HL-60 (cell line): ENCODE results near the gene RPL13.

Source experiments
- DNase-seq, 2 experiments: peaks; one replicate each; pipeline ENCODE4 v3.0.0-alpha.2; 2010 to 2020; ENCODE audit warnings: low read depth in 1 of 2, low spot score in 1 of 2
- H3K27ac ChIP-seq: fragments of 250-450 bp; sonication (Bioruptor Pico); replicated peaks from 2 replicates; pipeline ENCODE4 v1.5.1; 2020; ENCODE audit warnings: mild to moderate bottlenecking, moderate library complexity
- H3K27me3 ChIP-seq: fragments of 250-450 bp; sonication (Bioruptor Pico); 2 replicates; pipeline ENCODE4 v1.5.1; 2021; ENCODE audit warnings: mild to moderate bottlenecking, moderate library complexity; ENCODE audit not compliant: insufficient read depth, poor library complexity, severe bottlenecking
- H3K4me3 ChIP-seq: replicated peaks from 2 replicates; pipeline ENCODE4 v1.5.1; 2011; ENCODE audit warnings: mild to moderate bottlenecking, control low read depth, low read length; ENCODE audit not compliant: insufficient read depth
- GABPA ChIP-seq: IDR thresholded peaks from 2 replicates; pipeline ENCODE4 v1.6.1; 2012; ENCODE audit warnings: low read depth
- POLR2AphosphoS5 ChIP-seq: IDR thresholded peaks from 2 replicates; pipeline ENCODE4 v1.6.1; 2012; ENCODE audit warnings: low read depth
- SPI1 ChIP-seq: IDR thresholded peaks from 2 replicates; pipeline ENCODE4 v1.6.1; 2012; ENCODE audit warnings: low read depth, mild to moderate bottlenecking, borderline replicate concordance
- TF ChIP-seq, protein P1 (sequence below): IDR thresholded peaks from 2 replicates; pipeline ENCODE4 v1.6.1; 2012; ENCODE audit warnings: low read depth; ENCODE audit not compliant: insufficient replicate concordance
- TF ChIP-seq, protein P2 (sequence below): IDR thresholded peaks from one replicate; pipeline ENCODE4 v1.5.1; 2011; ENCODE audit warnings: low read length, control low read depth, inconsistent platforms; ENCODE audit not compliant: insufficient read depth

RPL13 gene

DNA sequence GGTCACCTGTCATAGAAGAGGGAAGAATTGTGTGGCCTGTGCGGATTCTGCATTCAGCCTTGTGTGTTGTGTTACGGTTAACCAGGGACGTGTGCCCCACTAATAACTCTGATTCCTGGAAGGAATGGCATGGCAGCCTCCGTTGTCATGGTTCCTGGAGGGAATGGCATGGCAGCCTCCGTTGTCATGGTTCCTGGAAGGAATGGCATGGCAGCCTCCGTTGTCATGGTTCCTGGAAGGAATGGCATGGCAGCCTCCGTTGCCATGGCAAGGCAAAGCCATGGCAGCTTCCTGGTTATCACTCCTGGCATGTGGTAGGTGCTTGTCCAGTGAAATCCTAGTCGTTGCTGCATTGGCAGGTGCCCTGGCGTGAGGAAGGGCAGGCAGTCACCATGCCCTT, 43.4 kb upstream of the RPL13 start:
- TF ChIP-seq, protein P1, sequence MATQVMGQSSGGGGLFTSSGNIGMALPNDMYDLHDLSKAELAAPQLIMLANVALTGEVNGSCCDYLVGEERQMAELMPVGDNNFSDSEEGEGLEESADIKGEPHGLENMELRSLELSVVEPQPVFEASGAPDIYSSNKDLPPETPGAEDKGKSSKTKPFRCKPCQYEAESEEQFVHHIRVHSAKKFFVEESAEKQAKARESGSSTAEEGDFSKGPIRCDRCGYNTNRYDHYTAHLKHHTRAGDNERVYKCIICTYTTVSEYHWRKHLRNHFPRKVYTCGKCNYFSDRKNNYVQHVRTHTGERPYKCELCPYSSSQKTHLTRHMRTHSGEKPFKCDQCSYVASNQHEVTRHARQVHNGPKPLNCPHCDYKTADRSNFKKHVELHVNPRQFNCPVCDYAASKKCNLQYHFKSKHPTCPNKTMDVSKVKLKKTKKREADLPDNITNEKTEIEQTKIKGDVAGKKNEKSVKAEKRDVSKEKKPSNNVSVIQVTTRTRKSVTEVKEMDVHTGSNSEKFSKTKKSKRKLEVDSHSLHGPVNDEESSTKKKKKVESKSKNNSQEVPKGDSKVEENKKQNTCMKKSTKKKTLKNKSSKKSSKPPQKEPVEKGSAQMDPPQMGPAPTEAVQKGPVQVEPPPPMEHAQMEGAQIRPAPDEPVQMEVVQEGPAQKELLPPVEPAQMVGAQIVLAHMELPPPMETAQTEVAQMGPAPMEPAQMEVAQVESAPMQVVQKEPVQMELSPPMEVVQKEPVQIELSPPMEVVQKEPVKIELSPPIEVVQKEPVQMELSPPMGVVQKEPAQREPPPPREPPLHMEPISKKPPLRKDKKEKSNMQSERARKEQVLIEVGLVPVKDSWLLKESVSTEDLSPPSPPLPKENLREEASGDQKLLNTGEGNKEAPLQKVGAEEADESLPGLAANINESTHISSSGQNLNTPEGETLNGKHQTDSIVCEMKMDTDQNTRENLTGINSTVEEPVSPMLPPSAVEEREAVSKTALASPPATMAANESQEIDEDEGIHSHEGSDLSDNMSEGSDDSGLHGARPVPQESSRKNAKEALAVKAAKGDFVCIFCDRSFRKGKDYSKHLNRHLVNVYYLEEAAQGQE, result no peak
- no peak for TF ChIP-seq POLR2AphosphoS5
- no peak for TF ChIP-seq GABPA
- TF ChIP-seq, protein P2, sequence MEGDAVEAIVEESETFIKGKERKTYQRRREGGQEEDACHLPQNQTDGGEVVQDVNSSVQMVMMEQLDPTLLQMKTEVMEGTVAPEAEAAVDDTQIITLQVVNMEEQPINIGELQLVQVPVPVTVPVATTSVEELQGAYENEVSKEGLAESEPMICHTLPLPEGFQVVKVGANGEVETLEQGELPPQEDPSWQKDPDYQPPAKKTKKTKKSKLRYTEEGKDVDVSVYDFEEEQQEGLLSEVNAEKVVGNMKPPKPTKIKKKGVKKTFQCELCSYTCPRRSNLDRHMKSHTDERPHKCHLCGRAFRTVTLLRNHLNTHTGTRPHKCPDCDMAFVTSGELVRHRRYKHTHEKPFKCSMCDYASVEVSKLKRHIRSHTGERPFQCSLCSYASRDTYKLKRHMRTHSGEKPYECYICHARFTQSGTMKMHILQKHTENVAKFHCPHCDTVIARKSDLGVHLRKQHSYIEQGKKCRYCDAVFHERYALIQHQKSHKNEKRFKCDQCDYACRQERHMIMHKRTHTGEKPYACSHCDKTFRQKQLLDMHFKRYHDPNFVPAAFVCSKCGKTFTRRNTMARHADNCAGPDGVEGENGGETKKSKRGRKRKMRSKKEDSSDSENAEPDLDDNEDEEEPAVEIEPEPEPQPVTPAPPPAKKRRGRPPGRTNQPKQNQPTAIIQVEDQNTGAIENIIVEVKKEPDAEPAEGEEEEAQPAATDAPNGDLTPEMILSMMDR, result no peak
- no peak for TF ChIP-seq SPI1
- DNase-seq, result no peak
- H3K4me3 ChIP-seq, result no peak overlapping the region
- H3K27me3 ChIP-seq, result no peaks in the 10 kb centered on the region
- no peak overlapping the region for H3K27ac ChIP-seq

DNA sequence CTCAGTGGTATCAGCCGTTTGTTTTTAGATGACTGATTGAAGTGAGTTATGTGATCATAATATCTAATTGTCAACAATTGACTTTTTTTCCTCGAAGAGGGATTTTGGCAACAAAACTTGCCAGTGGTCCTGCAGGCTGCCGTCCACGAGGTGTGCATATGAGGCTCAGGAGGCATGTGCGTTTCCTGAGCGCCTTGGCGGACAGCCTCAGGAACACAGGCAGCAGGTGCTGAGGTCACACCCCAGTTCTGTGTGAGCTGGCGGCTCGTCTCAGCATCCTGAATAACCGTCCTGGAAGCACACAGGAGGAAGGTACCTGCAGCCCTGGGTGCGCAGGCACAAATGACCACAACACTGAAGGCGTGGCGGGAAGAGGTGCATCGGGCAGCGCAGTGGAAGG, 40.6 kb upstream of the RPL13 start:
- no peak for TF ChIP-seq GABPA
- no peak for TF ChIP-seq POLR2AphosphoS5
- TF ChIP-seq, protein P2, result no peak
- no peak for TF ChIP-seq SPI1
- TF ChIP-seq, protein P1, result no peak
- DNase-seq, result no peak
- no peaks in the 10 kb centered on the region for H3K27me3 ChIP-seq
- no peak overlapping the region for H3K4me3 ChIP-seq
- no peak overlapping the region for H3K27ac ChIP-seq

DNA sequence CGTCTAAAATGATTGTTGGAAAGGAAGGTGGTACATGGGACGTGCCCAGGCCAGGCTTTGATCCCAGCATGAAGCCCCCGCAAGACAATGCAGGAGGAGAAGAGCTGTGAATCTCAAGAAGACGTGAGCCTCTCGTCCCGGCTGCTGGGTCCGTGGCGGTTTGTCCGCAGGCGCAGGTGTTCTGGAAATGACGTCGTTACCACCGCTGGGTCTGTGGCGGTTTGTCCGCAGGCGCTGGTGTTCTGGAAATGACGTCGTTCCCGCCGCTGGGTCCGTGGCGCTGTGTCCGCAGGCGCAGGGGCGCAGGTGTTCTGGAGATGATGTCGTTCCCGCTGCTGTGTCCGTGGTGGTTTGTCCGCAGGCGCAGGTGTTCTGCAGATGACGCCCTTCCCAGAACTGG, 38.2 kb upstream of the RPL13 start:
- H3K27ac ChIP-seq, result no peak overlapping the region
- H3K4me3 ChIP-seq, result no peak overlapping the region
- TF ChIP-seq, protein P2, result no peak
- TF ChIP-seq, protein P1, result no peak
- TF ChIP-seq POLR2AphosphoS5, result no peak
- no peak for TF ChIP-seq SPI1
- TF ChIP-seq GABPA, result no peak
- no peaks in the 10 kb centered on the region for H3K27me3 ChIP-seq
- DNase-seq, result no peak
